EL (cell line): Measurements from ENCODE around the gene UBR4.
"Not testable (repeated sequence)": the region's sequence is repeated elsewhere in the genome, so short reads cannot be mapped to it uniquely, and the experiment has no call there.

Experiments used
- DNase-seq: peaks from one replicate; pipeline ENCODE4 v3.0.0-alpha.2; 2016

Gene UBR4

GRCh38 chr1:19219451-19219850 is 9.4 kb upstream of the UBR4 start:
- DNase-seq = no peak

- not testable (repeated sequence) for DNase-seq
These were observed 6.5 kb upstream of the UBR4 start for GRCh38 chr1:19216585-19216984.

GRCh38 chr1:19213580-19213979 is 3.5 kb upstream of the UBR4 start:
- DNase-seq = no peak

- DNase-seq = no peak
These were observed 2.1 kb upstream of the UBR4 start for GRCh38 chr1:19212167-19212566.

- DNase-seq = peak; percentile 29
These were observed 895 bp upstream of the UBR4 start for GRCh38 chr1:19210772-19211549.

- peak; percentile 63 for DNase-seq
These were observed 552 bp downstream of the UBR4 start for GRCh38 chr1:19209439-19209989.

- peak; percentile 57 for DNase-seq
These were observed 1.2 kb downstream of the UBR4 start for GRCh38 chr1:19208710-19209438.

GRCh38 chr1:19206947-19207346 is 3.1 kb downstream of the UBR4 start:
- no peak for DNase-seq

GRCh38 chr1:19205845-19206244 is 4.2 kb downstream of the UBR4 start:
- DNase-seq = no peak

GRCh38 chr1:19205403-19205802 is 4.7 kb downstream of the UBR4 start:
- no peak for DNase-seq

GRCh38 chr1:19204446-19205266 is 5.4 kb downstream of the UBR4 start:
- DNase-seq = peak; percentile 47

- DNase-seq = peak; percentile 62
These were observed 6.6 kb downstream of the UBR4 start for GRCh38 chr1:19203440-19203839.

GRCh38 chr1:19202396-19202795 is 7.7 kb downstream of the UBR4 start:
- DNase-seq = no peak

- DNase-seq = no peak
These were observed 10.0 kb downstream of the UBR4 start for GRCh38 chr1:19199969-19200604.

- no peak for DNase-seq
These were observed 10.6 kb downstream of the UBR4 start for GRCh38 chr1:19199329-19199968.

- no peak for DNase-seq
These were observed 11.2 kb downstream of the UBR4 start for GRCh38 chr1:19198820-19199219.

- DNase-seq = no peak
These were observed 12.2 kb downstream of the UBR4 start for GRCh38 chr1:19197845-19198244.

GRCh38 chr1:19196331-19196730 is 13.7 kb downstream of the UBR4 start:
- DNase-seq = no peak

- DNase-seq = no peak
These were observed 17.1 kb downstream of the UBR4 start for GRCh38 chr1:19193004-19193403.

- DNase-seq = no peak
These were observed 18.3 kb downstream of the UBR4 start for GRCh38 chr1:19191811-19192210.

- DNase-seq = no peak
These were observed 19.6 kb downstream of the UBR4 start for GRCh38 chr1:19190468-19190867.

GRCh38 chr1:19189270-19189669 is 20.8 kb downstream of the UBR4 start:
- no peak for DNase-seq
